ENCODE results near the gene CD59. TPM values are rescaled to one million over a fixed set of nuclear protein-coding genes. Genes with fewer than 3 reads are reported as not detected.

CD59 gene
- total and polyA plus RNA-seq, 2 of the 13 experiments (the other 11 are each of a cell fraction or from before 2014, with no cell fraction given) = 127 to 289 TPM

- TF ChIP-seq ZNF512 (CRISPR knock-in tag; IDR thresholded peaks at IDR 0.05) = no peak
- no peak for TF ChIP-seq ZNF792 (CRISPR knock-in tag; IDR thresholded peaks at IDR 0.05)
- peak; percentile 61; the same call in 1 of the 2 replicates for TF ChIP-seq ZSCAN5A (CRISPR knock-in tag; IDR thresholded peaks at IDR 0.05; ENCODE audit: borderline replicate concordance)
- no peak for TF ChIP-seq SOX5 (CRISPR knock-in tag; IDR thresholded peaks at IDR 0.05; ENCODE audit: borderline replicate concordance)
- 0 out of 2 replicates have a peak, but pooled peaks have one; percentile 40 for TF ChIP-seq GATAD2A (CRISPR knock-in tag; IDR thresholded peaks at IDR 0.05)
- TF ChIP-seq, protein P1, sequence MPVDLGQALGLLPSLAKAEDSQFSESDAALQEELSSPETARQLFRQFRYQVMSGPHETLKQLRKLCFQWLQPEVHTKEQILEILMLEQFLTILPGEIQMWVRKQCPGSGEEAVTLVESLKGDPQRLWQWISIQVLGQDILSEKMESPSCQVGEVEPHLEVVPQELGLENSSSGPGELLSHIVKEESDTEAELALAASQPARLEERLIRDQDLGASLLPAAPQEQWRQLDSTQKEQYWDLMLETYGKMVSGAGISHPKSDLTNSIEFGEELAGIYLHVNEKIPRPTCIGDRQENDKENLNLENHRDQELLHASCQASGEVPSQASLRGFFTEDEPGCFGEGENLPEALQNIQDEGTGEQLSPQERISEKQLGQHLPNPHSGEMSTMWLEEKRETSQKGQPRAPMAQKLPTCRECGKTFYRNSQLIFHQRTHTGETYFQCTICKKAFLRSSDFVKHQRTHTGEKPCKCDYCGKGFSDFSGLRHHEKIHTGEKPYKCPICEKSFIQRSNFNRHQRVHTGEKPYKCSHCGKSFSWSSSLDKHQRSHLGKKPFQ (CRISPR knock-in tag; IDR thresholded peaks at IDR 0.05; ENCODE audit: insufficient replicate concordance) = peak; percentile 64
- TF ChIP-seq ZNF34 (CRISPR knock-in tag; IDR thresholded peaks at IDR 0.05; ENCODE audit: borderline replicate concordance) = no peak
- no peak for TF ChIP-seq FOXJ3 (CRISPR knock-in tag; IDR thresholded peaks at IDR 0.05; ENCODE audit: borderline replicate concordance)
- TF ChIP-seq ELF1 (CRISPR knock-in tag; IDR thresholded peaks at IDR 0.05) = peak; percentile 69
- no peak for TF ChIP-seq SRSF9 (IDR thresholded peaks at IDR 0.05; ENCODE audit: borderline replicate concordance, insufficient read depth, low read depth, low read length, poor library complexity, severe bottlenecking)
- TF ChIP-seq, protein P2, sequence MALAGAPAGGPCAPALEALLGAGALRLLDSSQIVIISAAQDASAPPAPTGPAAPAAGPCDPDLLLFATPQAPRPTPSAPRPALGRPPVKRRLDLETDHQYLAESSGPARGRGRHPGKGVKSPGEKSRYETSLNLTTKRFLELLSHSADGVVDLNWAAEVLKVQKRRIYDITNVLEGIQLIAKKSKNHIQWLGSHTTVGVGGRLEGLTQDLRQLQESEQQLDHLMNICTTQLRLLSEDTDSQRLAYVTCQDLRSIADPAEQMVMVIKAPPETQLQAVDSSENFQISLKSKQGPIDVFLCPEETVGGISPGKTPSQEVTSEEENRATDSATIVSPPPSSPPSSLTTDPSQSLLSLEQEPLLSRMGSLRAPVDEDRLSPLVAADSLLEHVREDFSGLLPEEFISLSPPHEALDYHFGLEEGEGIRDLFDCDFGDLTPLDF (CRISPR knock-in tag; IDR thresholded peaks at IDR 0.05) = 0 out of 2 replicates have a peak, but pooled peaks have one; percentile 40
- TF ChIP-seq, protein P3, sequence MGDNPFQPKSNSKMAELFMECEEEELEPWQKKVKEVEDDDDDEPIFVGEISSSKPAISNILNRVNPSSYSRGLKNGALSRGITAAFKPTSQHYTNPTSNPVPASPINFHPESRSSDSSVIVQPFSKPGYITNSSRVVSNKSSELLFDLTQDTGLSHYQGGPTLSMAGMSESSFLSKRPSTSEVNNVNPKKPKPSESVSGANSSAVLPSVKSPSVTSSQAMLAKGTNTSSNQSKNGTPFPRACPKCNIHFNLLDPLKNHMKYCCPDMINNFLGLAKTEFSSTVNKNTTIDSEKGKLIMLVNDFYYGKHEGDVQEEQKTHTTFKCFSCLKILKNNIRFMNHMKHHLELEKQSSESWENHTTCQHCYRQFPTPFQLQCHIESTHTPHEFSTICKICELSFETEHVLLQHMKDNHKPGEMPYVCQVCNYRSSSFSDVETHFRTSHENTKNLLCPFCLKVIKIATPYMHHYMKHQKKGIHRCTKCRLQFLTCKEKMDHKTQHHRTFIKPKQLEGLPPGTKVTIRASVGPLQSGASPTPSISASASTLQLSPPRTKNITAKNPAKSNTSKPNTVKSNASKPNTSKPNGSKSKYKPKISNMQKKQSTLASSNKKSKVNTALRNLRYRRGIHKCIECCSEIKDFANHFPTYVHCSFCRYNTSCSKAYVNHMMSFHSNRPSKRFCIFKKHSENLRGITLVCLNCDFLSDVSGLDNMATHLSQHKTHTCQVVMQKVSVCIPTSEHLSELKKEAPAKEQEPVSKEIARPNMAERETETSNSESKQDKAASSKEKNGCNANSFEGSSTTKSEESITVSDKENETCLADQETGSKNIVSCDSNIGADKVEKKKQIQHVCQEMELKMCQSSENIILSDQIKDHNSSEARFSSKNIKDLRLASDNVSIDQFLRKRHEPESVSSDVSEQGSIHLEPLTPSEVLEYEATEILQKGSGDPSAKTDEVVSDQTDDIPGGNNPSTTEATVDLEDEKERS (CRISPR knock-in tag; IDR thresholded peaks at IDR 0.05) = 0 out of 2 replicates have a peak, but pooled peaks have one; percentile 62
- TF ChIP-seq ATF3 (CRISPR knock-in tag; IDR thresholded peaks at IDR 0.05) = no peak
Observed at GRCh38 chr11:33700502-33701271, 35.5 kb downstream of the CD59 start, which contains the start of gene C11orf91 (continued).

Measured in HepG2 (cell line).